Cerebellar cortex (tissue), 1 donor: Measurements from ENCODE around the gene SUPT4H1.
A peak's percentile ranks its signal among the peaks of the same experiment; 100 is the strongest.

Source experiments
- DNase-seq: peaks from one replicate; pipeline ENCODE4 v3.0.0-alpha.2; 2015; ENCODE audit warnings: low spot score

The SUPT4H1 gene

DNA sequence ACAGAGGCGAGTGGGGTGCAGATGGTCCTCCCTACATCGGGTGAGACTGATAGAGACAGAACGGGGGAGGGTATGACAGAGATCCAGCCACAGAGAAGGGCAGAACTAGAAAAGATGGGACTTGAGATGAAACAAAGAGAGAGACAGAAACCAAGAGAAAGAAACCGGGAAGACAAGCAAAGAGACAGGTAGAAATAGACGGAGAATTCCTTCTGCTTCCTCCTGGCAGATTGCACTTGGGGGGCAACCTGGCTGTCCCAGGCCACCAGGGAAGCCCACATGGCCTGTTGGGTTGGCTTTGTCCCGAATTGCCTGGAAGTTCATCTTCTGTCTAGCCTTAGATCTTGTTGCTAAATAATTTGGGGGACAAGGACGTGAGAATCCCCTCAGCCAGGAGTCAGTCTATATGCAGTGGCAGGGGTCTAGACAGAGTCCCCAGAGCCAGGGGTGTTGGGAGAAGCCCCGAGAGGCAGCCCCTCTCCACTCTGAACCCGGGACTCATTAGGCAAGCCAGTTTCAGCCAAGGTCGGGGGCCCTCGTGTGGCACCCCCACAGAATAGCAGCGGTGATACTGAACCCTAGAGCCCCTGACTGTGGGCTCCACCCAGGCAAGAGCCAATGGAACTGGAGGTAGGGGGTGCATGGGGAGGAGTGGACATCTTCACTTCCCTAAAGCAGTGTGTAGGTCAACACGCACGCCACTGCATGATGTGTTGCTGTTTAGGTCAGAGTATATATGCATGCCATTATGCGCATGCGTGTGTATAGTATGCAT lies 22.8 kb downstream of the SUPT4H1 start:
- peak; percentile 23 for DNase-seq

DNA sequence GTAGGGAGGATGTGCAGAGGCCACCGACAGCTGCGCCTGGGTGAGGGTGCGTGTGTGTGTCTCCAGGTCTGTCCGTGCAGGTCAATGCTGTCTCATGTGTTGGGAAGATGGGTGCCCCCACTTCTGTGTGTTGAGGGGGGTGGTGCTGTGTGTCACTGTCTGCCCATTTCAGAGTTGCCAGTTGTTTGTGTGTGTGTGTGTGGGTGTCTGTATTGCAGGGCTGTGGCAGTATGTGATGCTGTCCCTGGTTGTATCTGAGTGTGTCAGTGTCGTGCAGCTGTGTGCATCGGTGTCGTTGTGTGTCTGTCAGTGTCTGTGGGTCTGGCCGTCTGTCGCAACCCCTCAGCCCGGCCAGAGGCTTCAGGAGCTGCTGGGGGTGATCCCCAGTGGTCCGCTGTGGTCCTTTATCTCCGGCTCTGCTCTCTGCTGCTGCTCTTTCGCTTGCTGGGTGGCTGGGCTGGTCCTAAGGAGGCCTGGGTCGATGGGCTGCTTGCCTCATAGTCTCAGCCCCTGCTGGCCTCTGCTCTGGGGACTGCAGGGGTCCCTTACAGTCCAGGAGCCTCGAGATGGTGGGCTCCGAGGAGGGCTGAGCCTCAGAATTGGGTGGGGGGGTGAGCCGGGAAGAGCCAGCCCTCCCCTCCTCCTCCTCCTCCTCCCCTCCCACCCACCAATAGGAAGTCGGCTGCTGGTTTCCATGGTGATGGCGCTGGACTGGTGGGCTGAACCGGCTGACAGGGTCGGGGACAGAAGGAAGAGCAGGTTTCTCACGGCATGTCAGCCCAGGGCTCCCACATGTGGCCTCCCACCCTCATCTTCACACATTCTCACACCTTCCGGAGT lies 23.6 kb downstream of the SUPT4H1 start, which contains the start of gene TSPOAP1:
Gene TSPOAP1 (minus strand): TSS at position 601 of the 840 bp plus-strand sequence. CDS start 875 bp downstream, outside the sequence.
- peak; percentile 78 for DNase-seq

DNA sequence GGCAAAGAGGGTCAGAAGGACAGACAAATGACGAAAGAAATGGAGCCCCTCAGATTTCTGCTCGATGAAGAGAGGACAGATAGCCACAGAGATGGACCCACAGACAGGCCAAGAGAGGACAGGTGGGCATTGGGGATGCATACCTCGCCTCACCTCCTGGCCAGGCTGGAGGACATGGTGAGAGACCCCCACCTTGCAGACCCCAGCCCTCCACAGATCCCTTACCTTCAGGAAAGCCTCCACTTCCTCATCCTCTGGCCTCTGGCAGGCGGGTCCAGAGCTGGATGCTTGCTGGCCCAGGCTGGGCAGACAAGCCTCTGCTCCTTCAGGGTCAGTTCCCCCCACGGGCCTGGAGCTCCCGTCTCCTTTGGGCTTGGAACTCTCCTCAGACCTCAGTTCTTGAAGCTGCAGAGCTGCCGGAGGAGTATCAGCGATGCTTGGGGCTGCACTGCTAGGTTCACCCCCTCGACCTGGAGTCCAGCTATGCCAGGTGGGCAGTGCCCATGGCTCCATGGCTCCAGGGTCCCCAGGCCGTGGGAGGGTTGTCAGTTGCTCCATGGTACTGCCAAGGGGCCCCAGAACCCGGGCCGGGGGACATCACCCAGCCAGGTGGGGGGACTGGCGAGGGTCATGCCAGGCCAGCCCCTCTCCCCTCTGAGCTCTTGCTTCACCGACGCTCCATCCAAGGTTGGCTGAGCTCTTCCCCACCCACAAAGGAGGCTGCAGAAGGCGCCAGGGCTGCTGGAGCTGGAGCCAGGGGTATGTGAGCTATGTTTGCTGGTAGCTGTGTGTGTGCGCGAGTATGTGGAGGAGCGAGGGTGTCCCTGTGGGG lies 24.4 kb downstream of the SUPT4H1 start:
- DNase-seq, result peak; percentile 21

DNA sequence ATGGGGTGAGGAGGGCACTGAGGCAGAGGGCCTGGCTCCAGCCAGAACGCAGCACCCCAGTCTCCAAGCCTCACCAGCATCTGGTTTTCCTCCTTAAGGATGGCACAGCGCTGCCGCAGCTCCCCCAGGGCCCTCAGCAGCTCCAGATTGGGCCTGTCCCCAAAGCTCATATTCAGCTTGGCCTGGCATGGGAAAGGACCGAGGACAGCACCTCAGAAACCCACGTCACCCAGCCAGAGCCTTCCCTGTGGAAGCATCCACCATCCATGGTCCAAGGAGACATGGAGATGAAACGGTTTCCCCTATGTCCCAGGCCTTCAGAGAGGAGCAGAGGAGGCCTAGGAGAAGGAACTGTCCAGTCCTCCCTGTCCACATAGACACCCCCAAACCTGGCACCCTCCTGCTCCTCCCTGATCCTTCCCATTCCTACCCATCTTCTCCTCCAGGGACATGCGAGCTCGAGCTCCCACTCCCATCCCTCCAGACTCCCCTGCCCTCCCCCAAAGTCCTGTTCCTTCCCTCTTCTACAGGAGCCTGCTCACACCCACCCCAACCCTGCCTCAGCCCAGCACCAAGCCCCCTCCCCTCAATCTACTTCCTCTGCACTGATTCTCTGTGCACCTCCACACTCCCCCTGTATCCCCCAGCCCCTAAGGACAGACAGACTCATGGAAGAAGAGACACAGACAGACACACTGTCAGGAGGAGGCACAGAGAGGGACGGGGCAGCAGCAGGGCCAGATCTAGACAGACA lies 25.2 kb downstream of the SUPT4H1 start:
- DNase-seq, result peak; percentile 17

DNA sequence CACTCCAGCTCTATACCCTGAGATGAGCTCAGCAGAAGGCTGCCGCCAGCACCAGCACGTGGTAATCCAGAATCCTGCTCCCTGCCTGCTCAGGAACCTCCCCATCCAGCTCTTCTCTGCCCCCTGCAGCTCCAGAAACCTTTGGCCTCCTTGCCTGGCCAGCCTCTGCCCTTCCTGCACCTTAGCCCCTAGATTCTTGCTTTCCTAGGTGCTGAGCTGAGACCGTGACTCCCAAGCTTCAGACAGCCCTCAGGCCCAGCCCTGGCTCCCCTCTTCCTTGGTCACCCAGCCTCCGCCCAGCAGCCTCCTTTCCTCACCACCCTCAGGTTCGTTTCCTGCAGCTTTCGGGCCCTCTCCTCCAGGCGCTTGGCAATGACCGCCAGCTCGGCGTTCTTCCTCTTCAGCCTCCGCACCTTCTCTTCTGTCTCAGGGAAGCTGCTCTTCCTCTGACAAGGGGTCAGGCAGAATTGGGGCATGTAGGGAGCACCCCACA lies 26.0 kb downstream of the SUPT4H1 start:
- DNase-seq, result peak; percentile 25

DNA sequence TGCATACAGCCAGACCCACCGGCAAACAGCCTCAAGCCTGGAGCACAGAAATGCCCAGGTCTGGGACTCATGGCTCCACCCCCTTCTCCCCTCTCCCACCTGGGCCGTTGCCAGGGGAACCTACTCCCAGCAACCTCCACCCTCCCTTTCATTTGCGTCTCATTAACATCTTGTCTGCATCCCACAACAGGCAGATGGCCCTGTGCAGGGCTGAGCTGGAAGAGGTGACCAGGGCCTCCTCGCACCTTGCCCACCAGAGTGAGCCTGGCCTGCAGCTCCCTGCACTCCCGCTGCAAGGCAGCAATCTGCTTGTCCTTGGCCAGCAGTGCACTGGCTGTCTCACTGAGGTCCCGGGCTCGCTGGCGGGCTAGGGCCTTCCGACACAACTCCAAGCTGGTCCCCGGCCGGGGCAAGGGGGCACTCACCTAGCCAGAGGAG lies 26.7 kb downstream of the SUPT4H1 start:
- peak; percentile 68 for DNase-seq

DNA sequence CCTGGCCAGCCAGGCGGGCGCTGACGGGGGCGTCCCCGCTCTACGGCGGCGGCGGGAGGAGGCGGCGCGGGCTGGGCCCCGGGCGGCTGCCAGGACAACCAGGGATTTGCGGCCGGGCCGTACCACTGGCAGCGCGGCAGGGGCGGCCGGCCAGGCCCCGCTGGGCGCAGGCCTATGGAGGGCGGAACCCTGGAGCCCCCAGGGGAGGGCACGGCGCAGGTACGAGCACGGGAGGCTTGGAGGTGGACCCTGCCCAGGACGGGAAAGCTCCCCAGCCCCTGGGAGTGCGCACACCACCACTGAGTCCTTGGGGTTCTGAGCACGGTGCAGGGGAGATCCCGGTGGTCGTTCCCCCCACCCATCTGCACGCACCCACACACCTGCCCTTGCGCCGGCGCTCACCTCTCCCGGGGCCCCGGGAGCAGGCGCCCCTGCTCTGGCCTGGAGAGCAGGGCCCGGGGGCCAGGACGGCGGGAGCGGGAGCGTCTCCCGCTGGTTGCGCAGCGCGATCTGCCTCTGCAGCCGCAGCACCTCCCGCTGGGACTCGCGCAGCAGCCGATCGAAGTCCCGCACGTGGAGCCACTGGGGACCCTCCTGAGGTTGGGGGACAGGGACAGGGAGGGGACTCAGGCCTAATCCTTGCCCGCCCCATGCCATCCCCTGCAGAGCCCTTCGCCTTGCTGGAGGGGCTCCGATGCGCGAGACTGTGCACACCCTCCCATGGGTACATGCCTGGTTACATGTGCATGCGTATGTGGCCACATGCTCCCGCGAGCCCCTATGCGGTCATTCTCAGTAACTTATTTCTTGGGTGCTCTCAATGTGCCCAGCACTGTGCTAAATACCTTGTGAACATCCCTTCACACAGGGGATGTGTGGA lies 27.4 kb downstream of the SUPT4H1 start:
- peak; percentile 40 for DNase-seq

DNA sequence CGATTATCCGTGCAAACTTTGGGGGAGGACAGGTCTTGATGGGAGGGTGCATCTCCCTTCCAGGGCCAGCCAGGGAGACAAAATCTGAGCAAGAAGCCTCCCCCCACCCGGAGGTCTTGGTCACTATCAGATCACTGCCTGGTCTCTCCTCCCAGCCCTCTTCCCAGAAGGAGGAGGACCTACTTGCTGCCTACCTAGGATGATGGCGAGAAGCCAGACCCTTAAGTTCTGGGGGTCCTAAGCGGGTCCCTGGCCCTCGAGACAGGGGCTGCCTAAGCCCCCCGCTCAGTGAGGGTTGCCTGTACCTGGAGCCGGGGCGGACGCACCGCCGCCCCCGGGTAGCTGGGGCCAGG lies 28.0 kb downstream of the SUPT4H1 start:
- DNase-seq, result peak; percentile 32

DNA sequence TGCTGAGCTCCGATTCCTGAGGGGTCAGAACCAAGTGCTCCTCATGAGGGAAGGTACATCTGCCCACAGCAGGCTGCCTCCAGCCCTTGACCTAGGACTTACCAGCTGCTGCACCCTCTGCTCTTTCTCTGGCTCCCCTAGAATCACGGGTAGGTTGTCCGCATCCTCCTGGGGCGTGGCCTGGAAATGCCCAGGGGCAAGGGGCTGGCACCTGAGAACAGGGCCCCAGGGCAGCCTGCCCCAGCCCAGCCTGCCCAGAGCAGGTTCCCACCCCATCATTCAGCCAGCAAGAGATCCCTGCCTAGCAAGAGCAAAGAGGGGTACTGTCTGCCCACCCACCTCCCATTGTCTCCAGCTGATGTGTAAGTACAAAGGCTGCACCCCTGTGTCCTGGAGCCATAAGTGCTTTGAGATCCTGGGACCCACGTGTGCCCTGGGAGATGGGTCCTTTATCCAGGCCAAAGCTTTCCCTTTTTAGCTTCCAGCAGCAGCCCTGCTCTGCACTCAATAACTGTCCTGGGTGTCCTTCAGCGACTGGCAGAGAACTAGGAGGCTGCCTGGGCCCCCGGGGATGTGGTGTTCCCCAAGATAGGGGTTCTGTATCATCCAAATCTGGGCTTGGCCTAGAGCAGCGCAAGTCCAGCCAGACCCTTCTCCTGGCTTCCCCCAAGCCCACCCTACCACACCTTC lies 28.5 kb downstream of the SUPT4H1 start:
- no peak for DNase-seq

DNA sequence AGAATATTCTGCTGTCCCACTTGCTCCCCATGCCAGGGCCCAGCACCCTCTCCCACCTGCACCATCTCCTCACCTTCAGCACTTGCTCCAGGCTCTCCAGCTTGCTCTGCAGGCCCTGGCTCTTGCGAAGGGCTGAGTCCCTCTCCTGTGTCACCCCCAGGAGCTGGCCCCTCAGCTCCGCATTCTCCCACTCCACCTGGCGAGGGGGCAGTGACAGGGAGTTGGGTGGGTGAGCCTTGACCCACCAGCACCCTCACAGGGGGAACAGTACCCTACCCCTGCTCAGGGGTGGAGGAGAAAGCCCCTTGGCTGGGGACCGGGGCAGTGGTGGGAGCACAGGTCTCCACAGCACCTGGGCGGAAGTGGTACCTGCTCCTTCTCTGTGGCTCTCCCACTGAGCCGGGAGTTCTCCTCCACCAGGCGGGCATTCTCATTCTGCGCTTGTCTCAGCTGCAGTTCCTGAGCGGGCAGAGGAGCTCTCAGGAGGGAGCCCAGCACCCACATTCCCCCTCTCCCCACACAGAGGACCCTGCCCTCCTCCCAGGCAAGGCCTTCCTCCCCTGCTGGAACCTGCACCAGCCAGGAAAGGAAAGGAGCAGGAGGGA lies 29.3 kb downstream of the SUPT4H1 start:
- DNase-seq, result no peak

DNA sequence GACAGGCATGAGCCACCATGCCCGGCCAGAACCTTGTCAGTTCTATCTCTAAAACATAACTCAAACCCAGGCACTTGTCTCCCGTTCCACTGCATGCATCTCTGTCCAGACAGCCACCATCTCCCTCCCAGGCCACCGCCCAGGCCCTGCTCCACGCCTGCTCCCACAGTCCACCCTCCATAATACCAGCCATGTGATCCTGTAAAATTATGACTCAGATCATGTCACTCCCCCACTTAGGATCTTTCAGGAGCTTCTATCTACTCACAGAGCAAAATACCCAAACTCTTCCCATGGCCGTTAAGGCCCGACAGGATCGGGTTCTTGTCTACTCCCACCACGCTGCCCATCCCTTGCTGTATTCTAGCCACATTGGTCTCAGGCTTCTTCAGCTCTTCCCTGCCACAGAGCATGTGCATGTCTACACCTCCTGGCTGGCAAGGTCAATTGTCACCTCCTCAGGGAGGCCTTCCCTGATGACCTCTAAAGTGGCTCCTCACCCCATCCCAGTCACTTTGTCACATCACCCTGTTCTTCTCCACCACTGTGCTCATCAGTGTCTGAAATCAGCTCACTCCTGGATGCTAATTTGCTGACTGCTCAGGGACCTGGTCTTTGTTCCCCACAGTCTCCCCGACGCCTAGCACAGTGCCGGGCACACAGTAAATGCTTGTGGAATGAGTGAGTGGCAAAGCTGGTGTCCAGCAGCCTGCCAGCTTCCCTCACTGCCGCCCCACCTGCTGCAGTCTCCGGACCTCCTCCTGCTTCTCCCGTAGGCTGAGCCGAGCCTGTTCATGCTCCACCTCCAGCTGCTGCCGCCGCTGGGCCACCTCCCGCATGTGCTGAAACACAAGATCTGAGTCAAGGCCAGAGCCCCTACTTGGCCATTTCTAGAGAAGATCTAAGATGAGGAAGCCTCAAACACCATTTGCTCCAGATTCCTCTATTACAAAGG lies 30.2 kb downstream of the SUPT4H1 start:
- no peak for DNase-seq

DNA sequence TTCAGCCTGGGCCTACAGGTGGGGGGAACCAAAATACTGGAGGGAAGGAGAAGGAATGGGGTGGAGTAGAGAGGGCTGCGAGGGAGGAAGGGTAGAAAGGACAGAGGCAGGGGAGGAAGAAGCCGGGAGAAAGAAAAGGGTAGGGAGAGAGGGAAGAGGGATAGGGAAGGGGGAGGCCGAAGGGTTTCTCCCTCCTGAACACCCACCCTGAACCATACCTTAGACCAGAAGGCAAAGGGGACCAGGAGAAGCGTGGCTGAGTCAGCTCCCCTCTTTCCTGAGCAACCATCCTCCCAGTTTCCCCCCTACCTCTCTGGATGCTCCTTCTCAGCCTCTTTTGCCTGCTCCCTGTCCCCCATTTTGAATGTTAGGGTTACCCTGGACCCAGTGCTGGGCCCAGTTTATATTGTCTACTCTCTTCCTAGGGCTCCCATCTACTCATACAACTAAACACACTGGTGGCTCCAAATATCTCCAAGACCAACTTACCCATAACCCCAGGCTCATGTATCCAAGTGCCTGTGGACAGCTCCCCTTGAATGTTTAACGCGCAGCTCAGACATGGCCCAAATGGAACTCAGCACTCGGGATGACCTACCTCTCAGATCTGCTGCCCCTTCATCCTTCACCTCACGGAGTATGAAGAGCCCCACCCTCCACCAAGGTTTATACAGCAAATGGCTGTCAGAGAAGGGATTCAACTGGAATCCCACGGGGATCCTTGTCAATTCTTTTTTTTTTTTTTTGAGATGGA lies 31.3 kb downstream of the SUPT4H1 start:
- no peak for DNase-seq

DNA sequence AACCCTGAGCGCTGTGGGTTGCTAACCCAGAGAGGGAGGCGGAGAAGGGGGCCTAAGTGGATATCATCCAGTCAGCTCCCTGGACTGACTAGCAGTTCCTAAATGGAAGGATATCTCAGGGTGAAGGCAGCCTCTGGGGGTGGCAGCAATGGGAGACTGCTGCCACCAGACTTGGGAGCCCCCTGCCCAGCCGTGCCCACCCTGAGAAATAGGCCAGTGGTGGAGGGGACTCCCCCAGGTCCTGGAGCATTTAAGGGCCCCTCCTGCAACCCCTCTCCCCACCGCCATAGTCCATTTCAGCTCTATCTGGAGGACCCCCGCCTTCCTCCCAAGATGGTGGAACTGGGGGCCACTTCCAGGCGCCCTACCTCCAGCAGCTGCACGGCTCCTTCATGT lies 31.8 kb downstream of the SUPT4H1 start:
- no peak for DNase-seq

DNA sequence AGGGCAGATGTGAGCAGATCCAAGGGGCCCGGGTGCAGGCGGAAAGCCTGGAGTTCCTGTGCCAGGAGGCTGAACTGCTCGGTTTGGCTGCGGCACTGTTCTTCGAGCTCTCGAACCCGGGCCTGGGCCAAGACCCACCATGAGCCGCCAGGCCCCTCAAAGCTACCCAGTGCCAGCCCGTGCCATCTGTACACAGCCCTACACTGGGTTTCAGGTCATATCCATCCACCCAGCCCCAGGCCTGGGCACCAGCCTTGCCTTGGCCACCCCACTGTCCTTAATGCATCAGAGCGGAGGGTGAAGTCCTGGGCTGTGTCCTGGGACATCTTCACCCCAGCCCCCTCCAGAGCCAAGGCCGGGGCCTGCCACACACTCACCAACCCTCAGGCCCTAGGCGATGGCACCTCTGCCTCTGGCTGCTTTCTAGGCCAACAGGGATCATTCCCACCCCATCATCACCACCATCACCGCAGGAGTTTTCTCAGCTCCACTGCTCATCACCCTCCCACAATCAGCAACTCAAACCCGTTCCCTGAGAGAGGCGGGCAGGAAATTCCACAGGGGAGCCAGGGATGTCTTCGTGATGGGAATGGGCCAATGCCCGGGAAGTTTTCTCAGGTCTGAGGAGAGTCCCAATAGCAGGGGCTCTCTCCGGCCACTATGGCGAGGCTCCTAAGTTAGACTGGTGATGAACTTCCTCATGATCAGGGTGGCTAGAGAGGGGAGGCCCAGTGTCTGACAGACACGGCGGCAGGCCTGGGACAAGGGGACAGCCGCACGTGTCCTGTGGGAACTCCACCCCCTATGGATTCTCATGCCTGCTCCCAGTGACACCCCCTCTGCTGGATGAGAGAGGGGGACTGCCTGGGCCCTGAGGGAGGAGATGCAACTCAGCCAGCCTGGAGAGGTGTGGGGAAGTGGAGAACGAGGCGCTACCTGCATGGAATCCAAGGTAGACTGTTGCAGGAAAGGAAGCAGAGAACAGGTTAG lies 32.5 kb downstream of the SUPT4H1 start:
- no peak for DNase-seq

DNA sequence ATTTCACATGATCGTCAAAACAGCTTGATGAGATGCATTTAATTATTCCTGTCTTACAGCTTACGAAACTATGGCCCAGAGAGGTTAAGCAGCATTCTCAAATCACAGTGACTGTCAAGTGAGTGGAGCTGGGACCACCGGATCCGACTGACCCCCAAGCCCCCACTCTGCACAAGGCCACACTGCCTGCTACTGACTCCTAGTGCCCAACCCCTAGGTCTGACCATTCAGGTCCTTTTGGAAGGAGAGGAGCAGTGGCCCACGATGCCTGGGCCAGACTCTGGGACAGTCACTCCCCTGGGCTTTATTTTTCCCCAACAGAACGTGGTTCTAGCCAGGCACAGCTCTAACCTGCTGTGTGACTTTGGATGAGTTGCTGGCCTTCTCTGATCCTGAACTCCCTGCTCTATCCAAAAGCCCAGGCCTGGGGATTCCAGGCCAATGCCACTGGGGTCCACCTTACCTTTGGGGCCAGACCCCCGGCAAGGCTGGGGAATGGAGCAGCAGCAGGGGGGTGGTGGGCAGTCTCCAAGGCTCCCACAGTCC lies 33.3 kb downstream of the SUPT4H1 start:
- DNase-seq, result no peak

DNA sequence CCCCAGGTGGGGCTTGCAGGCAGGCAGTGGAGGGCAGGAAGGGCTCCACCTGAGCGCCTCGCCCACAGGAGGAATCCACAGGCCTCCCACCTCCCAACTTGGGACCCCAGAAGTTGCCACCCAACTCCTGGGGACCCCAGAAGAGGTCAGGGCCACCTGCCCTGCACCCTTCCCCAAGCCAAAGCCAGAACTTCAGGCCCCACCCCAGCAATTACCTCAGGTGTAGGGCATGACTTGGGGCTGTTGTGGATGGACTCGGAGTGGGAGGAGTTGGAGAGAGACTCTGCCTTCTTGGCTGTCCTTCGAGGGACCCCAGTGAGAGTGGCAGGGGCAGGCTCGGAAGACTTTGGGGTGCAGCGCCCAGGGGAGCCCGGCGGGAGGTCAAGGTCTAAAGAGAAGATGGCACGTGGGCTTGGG lies 33.9 kb downstream of the SUPT4H1 start:
- DNase-seq, result no peak
